HG03439 (cell line): ENCODE data around the gene SAA4.
"Not testable (repeated sequence)": the region's sequence is repeated elsewhere in the genome, so short reads cannot be mapped to it uniquely, and the experiment has no call there.

Source experiments
- ATAC-seq: cut with Tn5 transposase; IDR thresholded peaks from one replicate; pipeline ENCODE4 v1.9.1; 2021; ENCODE audit warnings: mild to moderate bottlenecking, moderate library complexity; ENCODE audit not compliant: unreplicated experiment

Gene SAA4

GRCh38 chr11:18191376-18191775, 45.2 kb downstream of the SAA4 start:
- no peak for ATAC-seq

- not testable (repeated sequence) for ATAC-seq
Measured at GRCh38 chr11:18189476-18190245, 46.9 kb downstream of the SAA4 start.

- ATAC-seq: no peak
Measured at GRCh38 chr11:18188796-18189195, 47.8 kb downstream of the SAA4 start.
